GM12801 (cell line): ENCODE data around the gene ACTR8.

ENCODE experiments used
- CTCF ChIP-seq: IDR thresholded peaks from one replicate; pipeline ENCODE4 v1.5.1; 2011; ENCODE audit warnings: control low read depth; ENCODE audit not compliant: insufficient read length; ENCODE audit errors: extremely low read depth

ACTR8 gene

GRCh38 chr3:53830944-53831343 is 51.0 kb downstream of the ACTR8 start:
- TF ChIP-seq CTCF = no peak

GRCh38 chr3:53829605-53830004 is 52.3 kb downstream of the ACTR8 start:
- no peak for TF ChIP-seq CTCF

- TF ChIP-seq CTCF = no peak
Measured at GRCh38 chr3:53828581-53828980, 53.4 kb downstream of the ACTR8 start.

- TF ChIP-seq CTCF = no peak
Measured at GRCh38 chr3:53826048-53826447, 55.9 kb downstream of the ACTR8 start.

- TF ChIP-seq CTCF = no peak
Measured at GRCh38 chr3:53824795-53825194, 57.2 kb downstream of the ACTR8 start.

GRCh38 chr3:53823956-53824657 is 57.8 kb downstream of the ACTR8 start:
- no peak for TF ChIP-seq CTCF

GRCh38 chr3:53823026-53823955 is 58.7 kb downstream of the ACTR8 start:
- no peak for TF ChIP-seq CTCF
